SK-N-DZ (cell line): ENCODE measurements around the gene CHD9NB.
"Not testable (repeated sequence)": the region's sequence is repeated elsewhere in the genome, so short reads cannot be mapped to it uniquely, and the experiment has no call there.

Experiments
- DNase-seq: peaks from one replicate; pipeline ENCODE4 v3.0.0-alpha.2; 2015; ENCODE audit warnings: low spot score

Gene CHD9NB

GRCh38 chr16:53084141-53084541 is 31.4 kb upstream of the CHD9NB start:
- DNase-seq, result no peak

GRCh38 chr16:53083119-53083518 is 30.4 kb upstream of the CHD9NB start:
- DNase-seq, result no peak

- no peak for DNase-seq
These were observed 29.8 kb upstream of the CHD9NB start for GRCh38 chr16:53082509-53082908.

- no peak for DNase-seq
These were observed 29.1 kb upstream of the CHD9NB start for GRCh38 chr16:53081686-53082407.

GRCh38 chr16:53081032-53081424 is 28.3 kb upstream of the CHD9NB start:
- no peak for DNase-seq

- no peak for DNase-seq
These were observed 27.8 kb upstream of the CHD9NB start for GRCh38 chr16:53080345-53081031.

- DNase-seq, result no peak
These were observed 26.2 kb upstream of the CHD9NB start for GRCh38 chr16:53078765-53079485.

- no peak for DNase-seq
These were observed 25.6 kb upstream of the CHD9NB start for GRCh38 chr16:53078247-53078646.

- DNase-seq, result not testable (repeated sequence)
These were observed 22.8 kb upstream of the CHD9NB start for GRCh38 chr16:53075461-53075860.

GRCh38 chr16:53074296-53074695 is 21.6 kb upstream of the CHD9NB start:
- DNase-seq, result not testable (repeated sequence)

GRCh38 chr16:53073022-53073421 is 20.3 kb upstream of the CHD9NB start:
- no peak for DNase-seq

GRCh38 chr16:53071748-53072301 is 19.1 kb upstream of the CHD9NB start:
- no peak for DNase-seq

- DNase-seq, result no peak
These were observed 17.1 kb upstream of the CHD9NB start for GRCh38 chr16:53069772-53070171.

GRCh38 chr16:53068423-53068833 is 15.7 kb upstream of the CHD9NB start:
- no peak for DNase-seq

- no peak for DNase-seq
These were observed 15.0 kb upstream of the CHD9NB start for GRCh38 chr16:53067675-53068074.

GRCh38 chr16:53065461-53066061 is 12.9 kb upstream of the CHD9NB start:
- DNase-seq, result no peak

- no peak for DNase-seq
These were observed 11.4 kb upstream of the CHD9NB start for GRCh38 chr16:53064081-53064578.

- no peak for DNase-seq
These were observed 9.0 kb upstream of the CHD9NB start for GRCh38 chr16:53061701-53062159.

- DNase-seq, result no peak
These were observed 8.6 kb upstream of the CHD9NB start for GRCh38 chr16:53061256-53061655.

GRCh38 chr16:53059672-53060071 is 7.0 kb upstream of the CHD9NB start:
- DNase-seq, result no peak

- DNase-seq, result no peak
These were observed 6.2 kb upstream of the CHD9NB start for GRCh38 chr16:53058882-53059281.

- no peak for DNase-seq
These were observed 5.7 kb upstream of the CHD9NB start for GRCh38 chr16:53058441-53058840.
